ENCODE measurements around the gene CFAP45.

Gene CFAP45

GRCh38 chr1:159877695-159878444 lies 22.1 kb downstream of the CFAP45 start:
- DNase-seq (ENCODE audit: low read depth in 2 of 2): no peak

DNA sequence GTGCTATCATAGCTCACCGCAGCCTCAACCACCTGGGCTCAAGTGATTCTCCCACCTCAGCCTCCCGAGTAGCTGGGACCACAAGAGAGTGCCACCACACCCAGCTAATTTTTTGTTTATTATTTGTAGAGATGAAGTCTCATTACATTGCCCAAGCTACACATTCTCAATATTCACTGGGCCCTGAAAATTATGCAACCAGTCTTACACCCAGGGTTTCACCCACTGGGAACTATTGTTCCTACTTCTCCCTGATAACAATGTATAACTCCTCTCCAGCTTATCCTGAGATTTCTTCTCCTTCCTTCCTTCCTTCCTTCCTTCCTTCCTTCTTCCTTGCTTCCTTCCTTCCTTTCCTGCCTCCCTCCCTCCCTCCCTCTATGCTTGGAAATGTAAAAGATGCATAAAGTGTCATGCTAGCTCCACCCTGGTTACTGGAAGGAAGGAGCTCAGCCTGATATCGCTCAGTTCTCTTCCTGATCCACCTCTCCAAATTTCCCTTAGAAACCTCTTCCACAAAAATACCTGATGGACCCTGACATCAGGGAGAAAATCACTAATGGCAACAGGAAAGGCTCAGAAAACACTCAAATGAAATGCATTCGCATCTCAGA lies 26.3 kb downstream of the CFAP45 start:
- DNase-seq (ENCODE audit: low read depth in 2 of 2): no peak

- no peak for DNase-seq (ENCODE audit: low read depth in 2 of 2)
These were observed 27.1 kb downstream of the CFAP45 start for GRCh38 chr1:159872891-159873290.

GRCh38 chr1:159870704-159871103 lies 29.3 kb downstream of the CFAP45 start:
- DNase-seq (ENCODE audit: low read depth in 2 of 2): no peak

DNA sequence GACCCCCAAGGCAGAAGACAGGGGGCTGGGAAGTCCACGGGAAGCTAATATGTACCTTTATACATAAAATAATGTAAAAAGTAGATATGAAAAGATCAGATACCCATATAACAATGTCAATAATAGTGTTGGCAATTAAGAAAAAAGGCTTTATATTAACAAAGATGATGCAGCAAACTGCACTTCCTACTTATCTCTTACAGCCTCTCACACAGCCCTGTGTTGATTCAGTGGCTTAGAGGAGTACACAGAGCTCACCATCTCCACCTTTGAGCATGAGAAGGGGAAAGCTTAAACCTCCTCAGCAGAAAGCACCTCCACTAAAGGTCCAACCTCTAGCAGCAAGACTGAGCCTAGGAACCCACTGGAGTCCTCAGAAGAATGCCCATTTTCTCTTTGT lies 30.4 kb downstream of the CFAP45 start:
- no peak for DNase-seq (ENCODE audit: low read depth in 2 of 2)

DNA sequence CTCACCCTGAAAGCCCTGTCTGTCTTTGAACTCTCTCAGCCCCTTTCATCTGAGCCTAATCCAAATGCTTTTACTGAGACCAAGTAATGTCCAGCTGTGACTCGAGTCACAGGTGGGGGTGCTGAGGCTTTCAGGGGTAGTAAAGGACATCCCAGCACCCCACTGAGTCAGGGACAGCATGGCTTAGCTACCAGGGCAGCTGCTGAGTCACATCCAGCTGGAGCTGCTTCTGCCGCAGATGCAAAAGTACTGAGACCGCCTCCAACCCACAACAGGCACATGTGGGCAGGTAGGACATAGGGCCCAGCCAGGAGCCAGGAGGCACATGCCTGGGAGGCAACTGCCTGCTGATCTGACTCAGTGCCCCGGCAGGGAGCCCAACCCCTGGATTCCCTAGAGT lies 30.8 kb downstream of the CFAP45 start:
- DNase-seq (ENCODE audit: low read depth in 2 of 2): peak in 1 of 2 donors; percentile 11

- DNase-seq (ENCODE audit: low read depth in 2 of 2): no peak
These were observed 31.2 kb downstream of the CFAP45 start for GRCh38 chr1:159868766-159869165.

GRCh38 chr1:159867664-159868026 lies 32.3 kb downstream of the CFAP45 start:
- DNase-seq (ENCODE audit: low read depth in 2 of 2): no peak

- DNase-seq (ENCODE audit: low read depth in 2 of 2): no peak
These were observed 32.9 kb downstream of the CFAP45 start for GRCh38 chr1:159866905-159867663.

- DNase-seq (ENCODE audit: low read depth in 2 of 2): no peak
These were observed 33.9 kb downstream of the CFAP45 start for GRCh38 chr1:159866066-159866465.

DNA sequence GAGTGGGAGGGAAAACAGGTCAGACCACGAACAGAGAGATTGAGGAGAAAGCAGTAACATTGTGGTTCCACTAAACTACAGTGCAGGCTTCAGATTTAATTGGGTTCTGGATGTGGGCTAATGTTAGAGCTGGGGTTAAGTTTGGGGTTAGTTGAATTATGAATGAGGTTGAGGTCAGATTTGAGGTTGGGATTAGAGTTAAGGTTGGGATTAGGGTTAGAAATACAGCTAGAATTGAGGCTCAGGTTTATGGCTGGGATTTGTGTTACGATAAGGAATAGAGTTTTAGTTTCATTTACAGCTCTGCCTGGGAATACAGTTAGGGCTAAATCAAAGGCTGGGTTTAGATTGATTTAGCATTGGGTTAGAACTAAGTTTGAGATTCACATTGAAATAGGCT lies 35.7 kb downstream of the CFAP45 start:
- DNase-seq (ENCODE audit: low read depth in 2 of 2): no peak

DNA sequence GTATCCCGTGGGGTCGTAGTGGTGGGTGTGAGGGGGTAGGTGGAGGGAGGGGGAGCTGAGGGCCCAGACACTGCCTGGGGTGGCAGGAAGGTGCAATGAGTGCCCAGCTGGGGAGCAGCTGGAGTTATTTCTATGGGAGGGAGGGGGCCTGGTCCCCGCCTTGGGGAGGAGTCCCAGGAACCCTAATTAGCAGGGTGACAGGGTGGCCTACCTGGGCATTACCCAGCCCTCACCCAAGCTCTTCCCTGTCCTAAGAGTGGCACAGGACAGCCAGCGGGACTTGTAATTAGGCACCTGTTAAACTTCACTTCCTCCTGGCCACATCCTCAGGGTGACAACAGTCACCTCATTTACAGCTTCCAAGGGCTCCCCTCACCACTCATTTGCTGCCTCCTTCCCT lies 37.4 kb downstream of the CFAP45 start, which contains the start of gene VSIG8:
TSS of gene VSIG8 (minus strand) at position 101 of the 400 bp plus-strand sequence. CDS start 136 bp downstream, outside the sequence.
- DNase-seq (ENCODE audit: low read depth in 2 of 2): no peak

GRCh38 chr1:159862031-159862430 lies 37.9 kb downstream of the CFAP45 start:
- no peak for DNase-seq (ENCODE audit: low read depth in 2 of 2)

DNA sequence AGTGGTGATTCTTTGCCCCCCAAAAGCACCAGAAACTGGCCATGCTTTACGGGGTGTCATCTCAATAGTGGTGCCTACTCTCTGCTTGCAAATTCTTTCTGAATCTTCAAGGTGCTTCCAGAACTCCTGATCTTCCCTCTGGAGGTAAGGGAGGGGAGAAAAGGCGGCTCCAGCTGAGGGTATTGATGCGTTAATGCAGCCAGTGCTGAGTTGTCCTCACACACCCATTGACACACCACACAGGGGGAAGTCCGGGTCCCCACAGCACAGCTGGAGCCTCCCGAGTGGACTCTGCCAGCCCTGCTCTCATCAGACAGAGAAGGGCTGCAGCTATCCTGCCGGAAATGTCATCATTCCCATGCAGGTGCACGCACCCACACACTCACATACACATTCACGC lies 38.7 kb downstream of the CFAP45 start:
- DNase-seq (ENCODE audit: low read depth in 2 of 2): no peak

DNA sequence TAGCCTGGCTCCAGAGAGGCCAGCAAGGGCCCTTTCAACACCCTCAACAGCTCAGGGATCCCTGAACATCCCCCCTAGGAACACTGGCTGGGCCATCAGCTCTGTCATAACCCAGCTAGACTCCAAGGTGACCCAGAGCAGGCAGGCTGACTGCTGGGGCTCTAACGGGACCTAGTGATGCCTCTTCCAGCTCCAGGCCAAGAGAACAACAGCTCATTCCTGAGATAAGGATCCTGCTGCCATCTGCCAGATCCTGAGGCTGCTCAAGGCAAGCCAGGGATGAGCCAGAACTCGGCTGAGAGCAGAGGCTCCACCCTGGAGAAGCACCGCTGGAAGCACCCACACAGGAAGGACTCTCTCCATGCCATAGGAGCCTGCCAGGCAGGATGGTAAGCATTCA lies 39.5 kb downstream of the CFAP45 start:
- DNase-seq (ENCODE audit: low read depth in 2 of 2): no peak

DNA sequence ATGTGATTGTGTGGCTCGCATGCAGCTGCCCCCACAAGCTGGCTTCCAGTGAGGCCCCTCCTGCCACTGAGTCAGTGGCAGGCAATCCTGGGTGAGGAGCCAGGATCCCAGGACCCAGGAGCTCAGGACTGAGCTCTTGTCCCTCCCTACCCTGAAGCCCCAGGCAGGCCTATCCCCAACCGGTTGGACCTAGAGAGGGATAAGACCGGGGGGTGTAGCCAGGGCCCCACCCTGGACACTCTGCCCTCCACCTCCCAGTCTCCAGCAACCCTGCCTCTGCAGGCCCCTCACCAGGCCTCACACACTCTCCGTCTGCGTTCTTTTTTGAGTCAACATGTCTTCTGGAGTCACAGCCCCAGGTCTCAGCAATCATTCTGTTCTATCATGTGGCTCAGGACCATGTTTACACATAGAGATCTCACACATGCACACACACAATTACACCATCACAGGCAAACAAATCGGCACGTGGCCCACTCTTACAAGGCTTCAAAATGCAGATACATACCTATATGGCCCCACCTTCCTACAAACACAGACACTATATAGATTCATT lies 40.1 kb downstream of the CFAP45 start:
- no peak for DNase-seq (ENCODE audit: low read depth in 2 of 2)

- DNase-seq (ENCODE audit: low read depth in 2 of 2): no peak
These were observed 42.1 kb downstream of the CFAP45 start for GRCh38 chr1:159857889-159858288.

- DNase-seq (ENCODE audit: low read depth in 2 of 2): no peak
These were observed 43.4 kb downstream of the CFAP45 start for GRCh38 chr1:159856576-159856975.

DNA sequence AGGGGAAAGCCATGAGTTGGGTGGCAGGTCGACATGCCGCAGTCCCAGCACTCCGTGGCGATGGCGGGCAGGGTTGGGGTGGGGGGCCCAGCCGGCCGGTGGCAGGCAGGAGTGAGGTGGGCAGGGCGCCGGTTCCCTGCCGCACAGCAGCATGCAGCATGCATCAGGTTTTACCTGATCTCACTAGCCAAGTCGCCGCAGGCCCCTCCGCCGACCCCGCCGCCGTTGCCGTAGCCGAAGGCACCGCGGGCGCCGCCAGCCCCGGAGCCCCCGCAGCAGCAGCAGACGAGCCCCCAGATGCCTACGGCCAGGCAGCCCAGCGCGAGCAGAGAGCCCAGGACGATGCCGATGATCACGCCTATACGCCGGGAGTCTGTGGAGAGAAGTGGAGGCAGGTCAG lies 44.3 kb downstream of the CFAP45 start:
- no peak for DNase-seq (ENCODE audit: low read depth in 2 of 2)

DNA sequence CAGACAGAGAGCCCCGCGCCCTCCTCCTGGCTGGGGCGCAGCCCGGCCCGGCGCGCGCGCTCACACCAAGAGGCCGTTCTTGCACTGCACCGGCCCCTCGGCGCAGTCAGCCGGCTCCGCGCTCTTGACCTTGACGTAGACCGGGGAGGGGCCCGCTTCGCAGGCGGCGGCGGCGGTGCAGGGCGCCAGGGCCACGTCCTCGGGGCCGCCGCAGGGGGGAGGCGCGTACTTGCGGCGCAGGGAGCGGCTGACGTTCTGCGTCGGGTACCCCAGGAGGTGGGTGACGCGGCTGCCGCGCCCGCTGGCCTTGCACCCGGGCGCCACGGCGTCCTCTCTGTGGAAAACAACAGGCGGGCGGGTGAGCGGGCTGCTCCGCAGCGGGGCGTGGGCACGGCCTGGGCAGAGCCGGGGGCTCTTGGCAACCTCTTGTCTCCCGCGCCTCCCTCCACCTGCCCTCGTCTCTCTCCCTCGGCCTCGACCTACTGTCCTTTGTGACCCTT lies 45.2 kb downstream of the CFAP45 start:
- peak; percentile 75 for DNase-seq (ENCODE audit: low read depth in 2 of 2)

DNA sequence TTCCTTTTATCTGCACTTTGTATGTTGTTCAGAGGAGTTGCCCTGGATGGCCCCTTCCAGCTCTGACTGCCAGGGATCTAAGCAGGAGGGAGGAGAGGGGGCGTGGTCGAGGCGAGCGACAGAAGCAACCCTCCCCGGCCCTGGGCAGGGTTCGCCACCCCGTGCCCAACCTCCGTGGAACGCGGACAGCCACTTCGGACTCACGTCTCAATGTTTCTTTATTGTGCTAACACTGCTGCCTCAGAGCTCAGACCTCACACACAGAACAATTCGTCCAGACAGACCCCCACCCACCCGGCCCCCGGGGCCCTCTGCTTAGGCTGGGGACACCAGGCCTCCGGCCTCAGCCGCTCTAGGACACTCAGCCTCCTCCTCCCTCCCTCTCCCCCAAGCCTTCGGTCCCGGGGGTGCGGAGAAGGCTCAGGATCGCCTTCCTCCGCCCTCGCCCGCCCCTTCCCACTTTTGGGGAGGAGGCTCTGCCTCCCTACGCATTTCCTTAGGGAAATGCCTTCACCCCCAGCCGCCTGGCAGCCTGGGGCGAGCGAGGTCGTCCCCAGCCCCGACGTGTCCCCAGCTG lies 45.8 kb downstream of the CFAP45 start:
- peak in 1 of 2 donors; percentile 1 for DNase-seq (ENCODE audit: low read depth in 2 of 2)

All from stimulated activated CD8-positive, alpha-beta memory T cell treated with anti-CD3 and anti-CD28 coated beads, Interleukin-2, amount 100 ng/mL, for 48 hours (primary cell).